Small intestine (tissue), 7 donors: ENCODE measurements around the gene FEZF2. TPM values are rescaled to one million over a fixed set of nuclear protein-coding genes. Genes with fewer than 3 reads are reported as not detected.

Source experiments
- DNase-seq, 2 donors: peaks; one replicate each; pipeline versions ENCODE4 v3.0.0 to v3.0.0-alpha.2; 2013
- FAIRE-seq: peaks from 2 replicates; lab custom pipeline; 2012; peaks lifted over from hg19 to GRCh38; lab: Jason Lieb, UNC
- H3K27ac ChIP-seq, 3 donors: one replicate each; pipeline ENCODE4 v1.5.1; 2013; ENCODE audit warnings: low read length in 2 of 3, mild to moderate bottlenecking in 2 of 3, control low read depth in 1 of 3, inconsistent platforms in 1 of 3, low read depth in 1 of 3, moderate library complexity in 1 of 3
- H3K27me3 ChIP-seq, 3 donors: one replicate each; pipeline ENCODE4 v1.6.1; 2013; ENCODE audit warnings: low read length in 3 of 3, inconsistent platforms in 1 of 3; ENCODE audit not compliant: control insufficient read depth in 3 of 3, insufficient read depth in 3 of 3
- H3K36me3 ChIP-seq, 3 donors: one replicate each; pipeline ENCODE4 v1.6.1; 2013; ENCODE audit warnings: low read length in 3 of 3, inconsistent platforms in 1 of 3, low read depth in 1 of 3, mild to moderate bottlenecking in 1 of 3, moderate library complexity in 1 of 3; ENCODE audit not compliant: control insufficient read depth in 3 of 3, insufficient read depth in 2 of 3
- H3K4me1 ChIP-seq, 3 donors: one replicate each; pipeline ENCODE4 v1.6.1; 2013; ENCODE audit warnings: low read length in 2 of 3, inconsistent platforms in 1 of 3, low read depth in 1 of 3, mild to moderate bottlenecking in 1 of 3, moderate library complexity in 1 of 3; ENCODE audit not compliant: control insufficient read depth in 3 of 3, insufficient read depth in 2 of 3
- H3K4me3 ChIP-seq, 3 donors: one replicate each; pipeline ENCODE4 v1.5.1; 2013; ENCODE audit warnings: low read length in 3 of 3, control low read depth in 1 of 3, inconsistent platforms in 1 of 3, low read depth in 1 of 3, mild to moderate bottlenecking in 1 of 3, moderate library complexity in 1 of 3
- H3K9me3 ChIP-seq, 2 donors: one replicate each; pipeline ENCODE4 v1.6.1; 2013; ENCODE audit warnings: low read depth in 1 of 2, low read length in 1 of 2; ENCODE audit not compliant: control insufficient read depth in 2 of 2, insufficient read depth in 1 of 2
- WGBS, 3 donors: extraction: QIAGEN DNeasy Blood & Tissue Kit; methylation state at CpG; one replicate each; pipeline ENCODE4 v1.1.7; 2013; 5-methylcytosine and 5-hydroxymethylcytosine counted together
- polyA plus RNA-seq, 4 donors: library from polyadenylated mRNA; stranded (reverse) in 3 of 4; unstranded in 1 of 4; fragments of 200-250 nt in 3 of 4; fragments of 120-200 nt in 1 of 4; gene quantifications; one replicate each; pipeline versions ENCODE4 v1.2.1 to v1.2.3, GENCODE V29; 2013
- donor health status: healthy with polysubstance abuse.
- donor health status: control.
- donor health status: control.
- donor health status: Bipolar disorder and iron deficiency.
- donor health status: healthy.

The FEZF2 gene
- polyA plus RNA-seq, 4 donors: not detected

- Histone ChIP-seq H3K4me3 (no peak overlapping the region), H3K27ac (no peak overlapping the region), H3K9me3 (no peaks in the 10 kb centered on the region), H3K4me1 (no peaks in the 10 kb centered on the region), H3K27me3 (no peaks in the 10 kb centered on the region), H3K36me3 (no peaks in the 10 kb centered on the region)
- FAIRE-seq: no peak
- no peak for DNase-seq
- 76 to 91% (median 91%) methylated on average over 1 of the region's 1 CpG for WGBS, 3 donors
Observed at GRCh38 chr3:62332017-62332416, 41.3 kb downstream of the FEZF2 start.

DNA sequence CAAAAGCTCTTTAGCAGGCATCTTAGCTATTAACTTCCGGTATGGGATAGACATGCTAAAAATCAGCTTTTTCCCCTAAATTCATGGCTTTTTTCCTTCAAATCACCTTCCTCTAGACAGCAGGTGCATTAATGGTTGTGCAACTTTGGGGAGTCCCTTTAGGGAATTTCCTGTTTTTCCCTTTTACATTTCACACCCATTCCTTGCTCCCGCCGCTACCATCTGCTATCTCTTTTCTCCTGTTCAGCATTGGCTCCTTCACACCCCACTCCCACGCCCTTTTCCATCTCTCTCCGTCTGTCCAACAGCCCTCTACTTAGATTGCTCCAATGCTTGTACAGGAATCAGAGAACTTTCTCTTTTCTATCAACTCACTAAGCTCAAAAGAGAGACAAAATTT, 43.4 kb downstream of the FEZF2 start:
- Histone ChIP-seq H3K27ac (no peak overlapping the region), H3K4me1 (no peaks in the 10 kb centered on the region), H3K27me3 (no peaks in the 10 kb centered on the region), H3K9me3 (no peaks in the 10 kb centered on the region), H3K4me3 (no peak overlapping the region), H3K36me3 (no peaks in the 10 kb centered on the region)
- no peak for FAIRE-seq
- DNase-seq: no peak
- whole genome bisulfite sequencing, 3 donors: 80 to 89% (median 81%) methylated on average over 5 of the region's 5 CpGs

DNA sequence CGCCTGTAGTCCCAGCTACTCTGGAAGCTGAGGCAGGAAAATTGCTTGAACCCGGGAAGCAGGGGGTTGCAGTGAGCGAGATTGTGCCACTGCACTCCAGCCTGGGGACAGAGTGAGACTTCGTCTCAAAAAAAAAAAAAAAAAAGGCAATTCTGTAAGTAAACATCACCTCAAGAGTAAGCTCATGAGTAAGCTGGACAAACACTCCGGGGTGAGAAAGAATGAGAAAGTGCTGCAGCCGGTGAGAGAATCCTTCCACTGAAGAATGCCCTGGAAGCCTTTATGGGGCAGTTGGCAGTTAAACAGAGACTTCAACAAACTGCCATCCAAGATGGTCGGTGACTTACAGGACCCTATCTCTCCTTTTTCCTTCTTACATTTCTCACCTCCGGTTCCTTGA, 47.5 kb downstream of the FEZF2 start:
- no peaks in the 10 kb centered on the region for H3K4me1 ChIP-seq
- FAIRE-seq: no peak
- no peak overlapping the region for H3K27ac ChIP-seq
- no peak for DNase-seq
- no peak overlapping the region for H3K4me3 ChIP-seq
- H3K9me3 ChIP-seq: no peaks in the 10 kb centered on the region
- WGBS, 3 donors: 83 to 89% (median 86%) methylated on average over 8 of the region's 8 CpGs
- H3K36me3 ChIP-seq: no peaks in the 10 kb centered on the region
- no peaks in the 10 kb centered on the region for H3K27me3 ChIP-seq

DNA sequence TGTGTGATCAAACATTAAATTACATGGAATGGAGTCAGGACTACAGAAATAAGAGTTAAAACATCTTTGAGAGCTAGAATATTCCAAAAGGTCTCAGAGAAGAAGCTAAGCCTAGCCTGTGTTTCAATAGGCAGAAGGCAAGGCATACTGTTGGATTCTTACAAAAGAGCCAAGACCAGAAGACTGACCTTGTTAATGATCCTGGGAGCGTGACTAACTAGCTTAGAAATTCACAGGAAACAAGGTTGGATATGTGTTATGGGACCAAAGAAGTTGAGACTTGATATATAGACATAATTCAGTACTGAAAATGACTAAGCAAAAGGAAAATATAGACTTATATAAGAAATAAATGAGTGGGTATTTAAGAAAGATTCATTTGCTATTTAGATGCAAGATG, 50.1 kb downstream of the FEZF2 start:
- no peaks in the 10 kb centered on the region for H3K36me3 ChIP-seq
- H3K9me3 ChIP-seq: peaks cover 0 to 6% of the 10 kb centered on the region in 2 donors
- FAIRE-seq (no peak), DNase-seq (no peak)
- no peak overlapping the region for H3K27ac ChIP-seq
- WGBS, 3 donors: 87 to 94% (median 89%) methylated on average over 1 of the region's 1 CpG
- H3K27me3 ChIP-seq: no peaks in the 10 kb centered on the region
- no peak overlapping the region for H3K4me3 ChIP-seq
- peaks cover 0 to 3% (median 0%) of the 10 kb centered on the region in 3 donors for H3K4me1 ChIP-seq
